ENCODE results near the gene TRPM4.
"Not testable (repeated sequence)": the region's sequence is repeated elsewhere in the genome, so short reads cannot be mapped to it uniquely, and the experiment has no call there.

Gene TRPM4

DNA sequence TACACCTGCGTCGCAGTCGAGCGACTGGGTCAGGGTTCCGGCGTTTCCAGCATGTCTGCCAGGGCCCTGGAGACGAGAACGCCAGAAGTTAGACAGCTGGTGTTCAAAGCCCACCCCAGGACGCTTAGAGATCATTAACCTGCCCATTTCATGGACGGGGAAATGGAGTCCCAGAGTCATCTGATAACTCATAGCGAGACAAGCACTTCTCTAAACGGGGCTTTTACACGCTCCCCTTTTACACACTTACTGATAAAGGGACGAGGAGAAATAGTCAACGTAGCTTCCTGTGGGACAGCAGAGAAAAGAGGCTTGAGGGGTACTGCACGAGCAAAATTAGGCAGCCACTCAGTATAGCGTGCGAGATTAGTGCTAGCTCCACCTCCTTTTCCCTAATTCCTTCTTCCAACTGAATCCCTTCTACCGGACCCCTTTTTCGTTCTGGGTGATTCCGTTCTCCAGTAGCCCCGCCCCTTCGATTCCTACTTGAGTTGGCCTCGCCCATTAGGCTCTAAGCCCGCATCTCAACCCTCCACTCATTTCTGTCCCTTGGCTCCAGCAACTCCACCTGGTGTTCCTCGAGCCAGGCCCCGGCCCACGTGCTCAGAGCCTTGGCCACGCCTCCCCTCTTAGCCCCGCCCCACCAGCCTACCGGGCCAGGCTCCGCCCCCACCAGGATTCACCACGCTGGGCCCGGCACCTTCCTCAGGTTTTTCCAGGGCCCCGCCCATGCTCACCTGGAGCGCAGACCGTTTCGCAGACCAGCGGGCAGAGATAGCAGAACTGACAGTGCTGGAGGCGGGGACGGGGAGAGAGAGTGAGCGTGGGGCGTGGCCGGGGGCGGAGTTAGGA, 6.1 kb upstream of the TRPM4 start:
- no peak for DNase-seq

DNA sequence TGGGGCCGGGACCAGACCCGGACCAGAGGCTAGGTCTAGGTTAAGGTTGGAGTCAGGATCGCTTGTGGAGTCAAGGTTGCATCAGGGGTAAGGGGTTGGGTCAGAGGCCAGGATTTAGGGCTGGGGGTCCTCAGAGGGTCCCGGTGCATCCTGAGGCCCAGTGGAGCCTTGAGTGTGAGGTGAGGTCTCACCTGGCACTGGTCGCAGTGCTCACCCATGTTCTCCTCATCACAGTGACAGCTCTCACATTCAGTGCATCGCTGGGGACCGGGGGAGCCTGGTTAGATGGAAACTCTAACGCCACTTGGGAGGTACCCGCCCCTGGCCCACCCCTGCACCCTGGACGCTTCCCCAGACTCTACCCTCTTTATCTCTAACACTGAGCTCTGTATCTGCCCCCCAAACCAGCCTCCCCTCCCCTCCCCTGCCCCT, 5.5 kb upstream of the TRPM4 start:
- DNase-seq = no peak

DNA sequence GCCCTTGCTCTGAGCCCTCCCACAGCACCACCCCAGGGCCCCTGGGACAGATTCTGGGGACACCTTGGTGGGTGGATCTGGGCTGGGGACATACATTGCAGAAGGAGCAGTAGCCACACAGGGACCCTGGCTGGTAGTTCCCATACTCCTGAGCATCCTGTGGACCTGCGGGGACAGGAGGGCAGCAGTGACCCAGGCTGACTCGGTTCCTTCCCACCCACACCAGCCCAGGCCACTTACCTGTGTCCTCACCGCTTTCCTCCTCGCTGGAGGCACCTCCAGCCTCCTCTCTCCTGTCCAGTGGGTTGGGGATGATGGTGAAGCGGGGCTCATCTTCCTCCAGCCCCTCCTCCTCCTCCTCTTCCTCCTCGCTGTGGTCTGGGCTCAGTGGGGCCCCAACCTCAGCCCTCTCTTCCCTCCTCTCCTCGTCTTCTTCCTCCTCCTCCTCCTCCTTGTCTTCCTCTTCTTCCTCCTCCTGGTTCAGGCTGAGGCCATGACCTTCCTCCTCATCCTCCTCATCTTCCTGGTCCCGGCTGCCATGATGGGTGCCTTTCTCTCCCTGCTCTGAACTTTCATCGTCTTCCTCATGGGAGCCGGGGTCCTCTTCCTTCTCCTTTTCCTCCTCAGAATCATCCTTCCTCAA, 4.3 kb upstream of the TRPM4 start:
- no peak for DNase-seq

GRCh38 chr19:49154279-49154678, 3.3 kb upstream of the TRPM4 start:
- no peak for DNase-seq

DNA sequence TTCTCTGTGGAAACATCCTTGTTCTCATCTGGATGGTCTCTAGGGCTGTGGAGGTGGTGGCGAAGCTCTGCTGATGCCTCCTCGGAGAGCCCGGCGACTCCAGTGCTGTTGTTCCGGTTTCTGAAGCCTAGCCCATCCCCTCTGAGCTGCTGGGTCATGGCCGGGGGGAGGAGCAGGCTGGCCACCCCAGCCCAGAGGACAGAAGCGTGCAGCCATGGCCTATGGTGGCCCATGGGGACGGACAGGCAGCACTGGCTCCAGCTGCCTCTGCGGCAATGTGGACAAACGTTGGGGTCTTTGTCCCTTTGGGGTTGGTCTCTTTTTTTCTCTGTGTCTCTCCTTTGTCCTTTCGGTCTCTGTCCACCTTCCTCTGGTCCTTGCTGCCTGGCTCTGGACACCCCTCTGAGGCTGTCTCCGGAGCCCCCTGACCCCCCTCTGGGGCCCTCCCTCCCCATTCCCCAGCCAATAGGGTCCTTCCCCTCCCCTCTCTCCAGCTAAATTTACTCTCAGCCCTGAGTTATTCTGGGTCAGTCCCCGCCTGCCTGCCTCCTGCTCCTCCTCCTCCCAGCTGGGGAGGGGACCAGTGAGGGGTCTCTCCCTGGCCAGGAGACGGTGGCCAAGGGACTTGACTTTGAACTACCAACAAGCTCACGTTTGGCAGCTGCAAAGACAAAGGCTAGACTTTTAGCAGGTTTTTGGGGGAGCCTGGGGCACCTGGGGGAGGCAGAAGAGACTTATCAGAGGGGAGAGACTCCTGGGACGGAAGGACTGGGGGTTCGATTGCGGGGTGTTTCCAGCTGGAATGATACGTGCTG, 2.4 kb upstream of the TRPM4 start, which contains the start of gene HRC:
Gene HRC (minus strand): TSS at position 392 of the 815 bp plus-strand sequence. CDS start 159 bp downstream, at position 233.
- no peak for DNase-seq

DNA sequence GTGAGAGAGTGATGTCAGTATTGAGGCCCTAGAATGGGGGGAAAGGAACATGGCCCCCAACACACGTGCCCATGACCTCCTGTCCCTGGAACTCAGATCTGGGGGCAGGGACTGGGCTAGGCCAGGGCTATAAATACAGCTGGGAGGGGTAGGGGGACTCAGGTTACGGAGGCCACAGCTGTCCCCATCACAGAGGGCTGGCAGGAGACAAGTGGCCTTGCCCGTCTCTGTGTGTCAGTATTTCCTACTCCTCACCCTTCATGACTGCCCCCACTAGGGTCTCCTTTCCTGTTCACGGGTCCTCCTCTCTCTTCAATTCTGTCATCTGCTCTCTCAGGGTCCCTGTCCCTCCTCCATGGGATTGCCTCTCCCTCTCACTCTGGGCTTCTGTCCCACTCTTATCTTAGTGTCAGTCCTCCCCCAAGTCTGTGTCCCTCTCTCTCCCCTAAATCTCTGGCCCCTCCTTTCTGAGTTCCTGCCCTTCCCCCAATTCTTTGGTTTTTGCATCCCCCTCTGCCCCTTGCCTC, 1.7 kb upstream of the TRPM4 start:
- DNase-seq = no peak

GRCh38 chr19:49160450-49161189, 3.0 kb downstream of the TRPM4 start:
- DNase-seq = no peak

DNA sequence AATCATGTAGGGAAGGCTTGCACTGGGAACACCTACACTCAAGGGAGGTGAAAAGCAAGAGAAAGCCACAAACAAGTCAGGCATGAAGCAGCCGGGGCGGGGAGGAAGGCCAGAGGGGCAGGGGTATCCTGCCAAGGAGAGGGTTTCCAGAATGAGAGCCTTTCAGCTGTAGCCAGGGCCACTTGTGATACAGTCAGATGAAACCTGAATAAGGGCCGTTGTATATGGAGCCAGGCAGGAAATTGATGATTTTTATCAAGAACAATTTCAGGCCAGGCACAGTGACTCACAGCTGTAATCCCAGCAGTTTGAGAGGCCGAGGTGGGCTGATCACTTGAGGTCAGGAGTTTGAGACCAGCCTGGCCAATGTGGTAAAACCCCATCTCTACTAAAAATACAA, 4.4 kb downstream of the TRPM4 start:
- no peak for DNase-seq

DNA sequence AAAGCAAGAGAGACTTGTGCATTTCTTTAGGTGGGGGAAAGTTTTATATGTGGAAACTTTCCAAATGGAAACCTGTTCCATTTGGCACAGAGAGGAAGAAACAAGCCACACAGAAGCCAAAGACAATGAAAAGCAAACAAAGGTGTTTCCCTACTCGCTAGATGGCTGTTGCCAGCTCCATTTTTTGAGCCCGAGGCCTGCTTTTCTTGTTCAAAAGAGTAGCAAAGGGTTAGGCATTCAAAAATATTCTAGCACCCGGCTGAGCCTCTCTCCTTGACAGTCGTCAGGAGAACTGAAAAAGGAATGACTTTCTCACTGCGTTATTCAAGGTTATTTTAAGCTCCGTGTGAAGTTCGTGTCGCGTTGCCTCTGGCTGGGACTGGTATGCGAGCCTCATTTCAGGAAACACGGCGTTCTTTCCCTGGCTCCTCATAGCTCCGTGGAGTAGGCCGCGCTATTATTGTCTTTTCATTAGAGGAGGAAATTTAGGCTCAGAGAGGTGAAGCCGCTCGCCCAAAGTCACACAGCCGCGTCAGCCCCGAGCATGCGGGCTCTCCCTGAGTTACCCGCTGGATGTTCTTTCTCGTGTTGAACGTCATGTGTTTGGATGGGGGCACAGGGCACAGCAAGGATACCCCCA, 7.6 kb downstream of the TRPM4 start:
- no peak for DNase-seq

- DNase-seq = no peak
Observed at GRCh38 chr19:49165865-49166301, 8.3 kb downstream of the TRPM4 start.

- DNase-seq = no peak
Observed at GRCh38 chr19:49167857-49168409, 10.3 kb downstream of the TRPM4 start.

GRCh38 chr19:49168421-49168820, 10.8 kb downstream of the TRPM4 start:
- DNase-seq = no peak

GRCh38 chr19:49173198-49173597, 15.6 kb downstream of the TRPM4 start:
- DNase-seq = no peak

- DNase-seq = no peak
Observed at GRCh38 chr19:49180659-49181058, 23.1 kb downstream of the TRPM4 start.

GRCh38 chr19:49182010-49182847, 24.6 kb downstream of the TRPM4 start:
- DNase-seq = not testable (repeated sequence)

DNA sequence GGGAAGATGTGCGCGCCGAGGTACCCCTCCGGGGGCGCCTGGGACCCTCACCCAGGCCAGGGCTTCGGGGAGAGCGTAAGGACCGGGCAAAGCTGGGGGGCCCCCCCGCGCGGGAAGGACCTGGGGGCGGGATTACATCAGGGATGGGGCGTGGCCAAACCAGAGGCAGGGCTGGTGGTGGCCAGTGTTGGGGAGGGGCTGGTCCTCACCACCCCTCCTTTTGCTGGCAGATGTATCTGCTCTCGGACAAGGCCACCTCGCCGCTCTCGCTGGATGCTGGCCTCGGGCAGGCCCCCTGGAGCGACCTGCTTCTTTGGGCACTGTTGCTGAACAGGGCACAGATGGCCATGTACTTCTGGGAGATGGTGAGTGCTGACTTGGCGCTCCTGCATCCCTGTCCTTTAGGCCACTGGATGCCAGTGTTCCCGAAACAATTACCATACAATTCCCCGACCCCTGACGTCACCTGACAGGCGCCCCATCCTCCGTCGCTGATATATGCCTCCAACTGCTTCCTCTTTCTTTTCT, 25.3 kb downstream of the TRPM4 start:
- DNase-seq = no peak

- no peak for DNase-seq
Observed at GRCh38 chr19:49186108-49186507, 28.5 kb downstream of the TRPM4 start.

- no peak for DNase-seq
Observed at GRCh38 chr19:49188626-49189200, 31.1 kb downstream of the TRPM4 start.

- DNase-seq = no peak
Observed at GRCh38 chr19:49189259-49189658, 31.7 kb downstream of the TRPM4 start.

- DNase-seq = no peak
Observed at GRCh38 chr19:49190781-49191180, 33.2 kb downstream of the TRPM4 start.
